ENCODE results near the gene ORC2.

Gene ORC2

DNA sequence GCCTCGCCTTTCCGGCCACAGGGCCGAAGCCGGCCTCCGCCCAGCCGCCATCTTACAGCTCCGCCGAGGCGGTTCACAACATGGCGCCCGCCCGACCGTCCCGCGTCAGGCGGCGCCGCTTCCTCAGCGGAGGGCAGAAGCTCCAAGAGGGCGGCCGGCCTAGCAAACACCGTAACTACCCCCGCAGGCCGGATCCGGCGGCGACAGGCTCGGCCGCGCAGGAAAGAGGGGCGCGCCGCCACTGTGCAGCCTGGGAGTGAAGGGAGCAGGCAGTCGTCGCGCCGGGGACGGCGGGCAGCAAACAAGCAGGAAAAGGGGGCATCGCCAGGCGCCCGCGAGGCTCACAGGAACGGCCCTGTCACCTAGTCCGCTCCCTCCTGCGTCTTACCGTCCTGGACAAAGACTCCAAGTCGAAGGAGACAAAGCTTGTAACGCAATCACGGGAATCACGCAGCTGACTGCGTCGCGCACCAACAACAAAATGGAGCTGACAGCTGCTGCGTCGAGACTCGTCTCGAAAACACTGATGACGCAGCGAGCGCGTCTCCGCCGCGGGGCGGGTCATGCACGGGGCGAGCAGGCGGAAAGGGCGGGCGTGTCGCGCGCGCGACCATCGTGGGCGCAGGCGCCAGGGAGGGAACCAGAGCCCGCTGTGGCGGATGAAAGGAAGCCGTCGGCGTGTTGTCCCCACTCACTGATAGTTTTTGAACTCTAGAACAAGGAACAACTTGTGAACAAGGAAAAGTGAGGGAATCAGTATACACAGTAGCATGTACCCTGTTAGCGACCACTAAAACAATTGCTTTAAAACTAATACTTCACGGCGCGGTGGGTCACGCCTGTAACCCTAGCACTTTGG, 99.1 kb downstream of the ORC2 start, which contains the start of gene CLK1:
TSS of gene CLK1 (minus strand) at position 483 of the 859 bp plus-strand sequence. CDS start 2,796 bp downstream, outside the sequence.
- ChIA-PET POLR2A (interaction anchor here (0.6 to 1.8 kb wide), 9 partner anchors 10 to 53 kb away, joined by 3 to 19 read pairs (median 4); partner anchors contain the start of genes BZW1, NIF3L1 and PPIL3), CTCF (interaction anchor here (0.6 to 2.1 kb wide), 6 partner anchors 12 to 39 kb away, joined by 3 to 6 read pairs (median 5); partner anchors contain the start of genes NIF3L1 and PPIL3)
- peak; percentile 95 to 97 (median 96) for DNase-seq
- Histone ChIP-seq H3K4me1 (ENCODE audit: control extremely low read depth in 1 of 4, control insufficient read depth in 4 of 4, insufficient read depth in 4 of 4, low read length in 3 of 4) (peaks cover 16 to 49% (median 31%) of the 10 kb centered on the region in 4 experiments), H3K36me3 (ENCODE audit: control insufficient read depth in 4 of 4, insufficient read depth in 4 of 4, low read length in 3 of 4) (peaks cover 3 to 27% (median 8%) of the 10 kb centered on the region in 4 experiments), H3K9me3 (ENCODE audit: control extremely low read depth in 1 of 5, control insufficient read depth in 4 of 5, insufficient read depth in 2 of 5, low read depth in 1 of 5, low read length in 4 of 5) (no peaks in the 10 kb centered on the region), H3K4me3 (ENCODE audit: control insufficient read depth in 1 of 7, extremely low read depth in 1 of 7, insufficient read depth in 4 of 7, low read depth in 2 of 7, low read length in 6 of 7) (peak within 1 kb of the TSS; percentile 80 to 100 (median 99)), H3K27ac (ENCODE audit: insufficient read depth in 1 of 2, low read depth in 1 of 2, low read length in 2 of 2, poor library complexity in 1 of 2, severe bottlenecking in 2 of 2) (peak within 1 kb of the TSS; percentile 99 to 100), H3K27me3 (replicated peaks in 2 of 5; ENCODE audit: control insufficient read depth in 4 of 5, insufficient read depth in 5 of 5, low read length in 4 of 5) (no peaks in the 10 kb centered on the region)
- 3% methylated on average over 65 of the region's 89 CpGs for WGBS (ENCODE audit: insufficient coverage)

DNA sequence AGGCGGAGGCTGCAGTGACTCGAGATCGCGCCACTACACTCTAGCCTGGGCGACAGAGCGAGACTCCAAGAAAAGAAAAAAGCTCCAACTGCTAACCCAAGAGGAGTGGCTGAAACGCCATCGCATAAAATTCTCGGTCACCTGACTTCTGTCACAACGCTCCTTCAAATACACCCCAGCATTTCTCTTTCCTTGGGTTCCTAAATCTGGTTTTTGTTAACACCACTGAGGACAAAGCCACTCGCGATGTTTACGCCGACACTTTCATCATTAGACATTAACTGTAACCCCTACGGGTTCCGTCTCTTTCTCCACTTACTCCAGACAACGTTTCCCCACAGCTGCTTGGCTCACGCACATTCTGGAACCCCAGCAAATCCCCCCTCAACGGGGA, 99.7 kb downstream of the ORC2 start:
- H3K9me3 ChIP-seq (ENCODE audit: control extremely low read depth in 1 of 5, control insufficient read depth in 4 of 5, insufficient read depth in 2 of 5, low read depth in 1 of 5, low read length in 4 of 5) = no peaks in the 10 kb centered on the region
- H3K36me3 ChIP-seq (ENCODE audit: control insufficient read depth in 4 of 4, insufficient read depth in 4 of 4, low read length in 3 of 4) = peaks cover 8 to 33% (median 13%) of the 10 kb centered on the region in 4 experiments
- ChIA-PET POLR2A (interaction anchor here (0.6 to 1.8 kb wide), 7 partner anchors 10 to 52 kb away, joined by 3 to 19 read pairs (median 4); partner anchors contain the start of genes BZW1, NIF3L1 and PPIL3), CTCF (interaction anchor here (0.6 to 2.1 kb wide), 6 partner anchors 13 to 39 kb away, joined by 3 to 6 read pairs (median 5); partner anchors contain the start of genes NIF3L1 and PPIL3)
- no peaks in the 10 kb centered on the region for H3K27me3 ChIP-seq (replicated peaks in 2 of 5; ENCODE audit: control insufficient read depth in 4 of 5, insufficient read depth in 5 of 5, low read length in 4 of 5)
- H3K27ac ChIP-seq (ENCODE audit: insufficient read depth in 1 of 2, low read depth in 1 of 2, low read length in 2 of 2, poor library complexity in 1 of 2, severe bottlenecking in 2 of 2) = peak overlapping the region; percentile 99 to 100
- H3K4me1 ChIP-seq (ENCODE audit: control extremely low read depth in 1 of 4, control insufficient read depth in 4 of 4, insufficient read depth in 4 of 4, low read length in 3 of 4) = peaks cover 16 to 53% (median 28%) of the 10 kb centered on the region in 4 experiments
- peak in 1 of 3 donors; percentile 45 for DNase-seq
- H3K4me3 ChIP-seq (ENCODE audit: control insufficient read depth in 1 of 7, extremely low read depth in 1 of 7, insufficient read depth in 4 of 7, low read depth in 2 of 7, low read length in 6 of 7) = peak overlapping the region; percentile 80 to 100 (median 99)
- WGBS (ENCODE audit: insufficient coverage) = under 1% methylated on average over 18 of the region's 19 CpGs

DNA sequence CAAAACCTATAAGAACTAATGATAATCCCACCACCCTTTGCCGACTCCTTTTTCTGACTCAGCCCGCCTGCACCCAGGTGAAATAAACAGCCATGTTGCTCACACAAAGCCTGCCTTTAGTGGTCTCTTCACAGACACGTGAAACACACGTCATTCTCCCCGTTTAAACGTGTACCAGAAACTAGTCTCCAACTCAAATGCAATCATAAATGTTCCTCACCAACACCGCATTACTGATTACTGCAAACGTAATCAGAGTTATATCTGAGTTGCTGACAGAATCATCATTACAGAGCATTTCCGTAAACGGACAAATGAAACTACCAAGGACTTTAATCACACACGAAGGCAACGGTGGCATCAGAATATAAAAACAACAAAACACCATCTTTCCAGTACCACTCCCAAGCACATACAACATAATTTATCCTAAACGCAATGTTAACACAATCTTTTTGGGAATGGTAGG, 100.9 kb downstream of the ORC2 start:
- Histone ChIP-seq H3K36me3 (ENCODE audit: control insufficient read depth in 4 of 4, insufficient read depth in 4 of 4, low read length in 3 of 4) (peaks cover 13 to 45% (median 23%) of the 10 kb centered on the region in 4 experiments), H3K4me1 (ENCODE audit: control extremely low read depth in 1 of 4, control insufficient read depth in 4 of 4, insufficient read depth in 4 of 4, low read length in 3 of 4) (peaks cover 16 to 53% (median 27%) of the 10 kb centered on the region in 4 experiments), H3K27ac (ENCODE audit: insufficient read depth in 1 of 2, low read depth in 1 of 2, low read length in 2 of 2, poor library complexity in 1 of 2, severe bottlenecking in 2 of 2) (peak overlapping the region; percentile 99 to 100), H3K4me3 (ENCODE audit: control insufficient read depth in 1 of 7, extremely low read depth in 1 of 7, insufficient read depth in 4 of 7, low read depth in 2 of 7, low read length in 6 of 7) (peak overlapping the region in 6 of 7 experiments; percentile 80 to 100 (median 99)), H3K9me3 (ENCODE audit: control extremely low read depth in 1 of 5, control insufficient read depth in 4 of 5, insufficient read depth in 2 of 5, low read depth in 1 of 5, low read length in 4 of 5) (no peaks in the 10 kb centered on the region), H3K27me3 (replicated peaks in 2 of 5; ENCODE audit: control insufficient read depth in 4 of 5, insufficient read depth in 5 of 5, low read length in 4 of 5) (no peaks in the 10 kb centered on the region)
- POLR2A ChIA-PET = interaction anchor here (1.0 kb wide), 1 partner anchor 26 kb away, joined by 3 read pairs; the partner anchor contains the start of genes NIF3L1 and PPIL3
- peak; percentile 59 to 84 (median 74) for DNase-seq
- CTCF ChIA-PET = no interaction called here
- WGBS (ENCODE audit: insufficient coverage) = 0% methylated on average over 10 of the region's 13 CpGs

DNA sequence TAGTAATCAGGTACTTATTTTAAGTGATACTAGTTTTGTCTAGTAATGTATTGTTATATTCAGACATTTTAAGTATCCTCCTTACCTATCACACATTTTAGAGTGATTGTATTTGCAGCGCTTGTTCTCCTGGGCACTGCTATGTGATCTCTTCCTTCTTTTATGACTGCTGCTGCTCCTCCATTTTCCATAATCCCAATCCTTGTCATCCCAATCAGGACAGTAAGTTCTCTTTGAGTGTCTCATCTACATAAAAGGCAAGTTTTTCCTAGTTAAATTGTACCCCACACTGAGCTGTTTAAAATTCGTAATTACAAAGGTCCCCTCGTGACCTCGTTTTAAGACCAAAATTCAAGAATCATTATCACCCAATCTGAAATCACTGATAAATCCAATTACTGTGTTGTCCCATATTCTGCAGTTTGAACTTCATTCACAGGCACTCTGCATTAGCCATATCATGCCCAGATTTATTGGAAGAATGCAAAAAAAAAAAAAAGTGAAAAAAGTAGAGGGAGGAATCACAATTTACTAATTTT, 101.8 kb downstream of the ORC2 start:
- peaks cover 16 to 54% (median 30%) of the 10 kb centered on the region in 4 experiments for H3K36me3 ChIP-seq (ENCODE audit: control insufficient read depth in 4 of 4, insufficient read depth in 4 of 4, low read length in 3 of 4)
- DNase-seq = no peak
- 9% methylated on average over 4 of the region's 4 CpGs for WGBS (ENCODE audit: insufficient coverage)
- peaks cover 12 to 44% (median 20%) of the 10 kb centered on the region in 4 experiments for H3K4me1 ChIP-seq (ENCODE audit: control extremely low read depth in 1 of 4, control insufficient read depth in 4 of 4, insufficient read depth in 4 of 4, low read length in 3 of 4)
- POLR2A ChIA-PET = no interaction called here
- CTCF ChIA-PET = no interaction called here
- peak overlapping the region in 6 of 7 experiments; percentile 80 to 100 (median 99) for H3K4me3 ChIP-seq (ENCODE audit: control insufficient read depth in 1 of 7, extremely low read depth in 1 of 7, insufficient read depth in 4 of 7, low read depth in 2 of 7, low read length in 6 of 7)
- H3K27me3 ChIP-seq (replicated peaks in 2 of 5; ENCODE audit: control insufficient read depth in 4 of 5, insufficient read depth in 5 of 5, low read length in 4 of 5) = no peaks in the 10 kb centered on the region
- H3K9me3 ChIP-seq (ENCODE audit: control extremely low read depth in 1 of 5, control insufficient read depth in 4 of 5, insufficient read depth in 2 of 5, low read depth in 1 of 5, low read length in 4 of 5) = no peaks in the 10 kb centered on the region
- peak overlapping the region in 1 of 2 experiments; percentile 100 for H3K27ac ChIP-seq (ENCODE audit: insufficient read depth in 1 of 2, low read depth in 1 of 2, low read length in 2 of 2, poor library complexity in 1 of 2, severe bottlenecking in 2 of 2)

DNA sequence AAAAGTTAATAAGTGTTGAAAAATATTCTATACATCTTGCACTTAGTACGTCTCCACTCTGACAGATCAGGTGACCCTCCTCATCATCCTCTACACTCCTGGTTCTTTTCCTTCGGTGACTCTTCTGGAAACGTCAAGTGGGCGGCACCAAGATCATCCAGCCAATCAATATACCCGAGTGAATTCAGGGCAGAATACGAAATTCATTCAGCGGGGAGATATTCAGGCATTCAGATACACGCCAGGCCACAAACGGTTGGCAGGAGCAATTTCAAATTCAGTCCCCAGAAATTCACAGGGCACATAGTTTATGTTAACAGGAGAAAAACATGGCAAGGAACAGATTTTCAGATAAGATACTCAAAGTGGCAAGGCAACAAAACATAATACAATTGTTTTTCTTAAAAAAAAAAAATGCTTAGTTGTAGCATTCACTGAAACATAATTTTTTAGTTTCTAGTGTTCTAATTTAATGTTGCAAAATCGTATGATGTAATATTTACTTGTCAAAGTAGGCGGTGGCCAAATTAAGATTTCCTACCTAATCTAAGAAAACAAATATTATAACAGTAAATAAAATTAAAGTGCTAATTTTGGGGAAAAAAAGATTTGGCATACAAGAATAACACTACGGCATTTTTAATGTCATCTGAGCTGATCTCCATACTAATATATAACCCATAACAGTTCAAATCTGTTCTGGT, 103.2 kb downstream of the ORC2 start:
- WGBS (ENCODE audit: insufficient coverage) = 69% methylated on average over 7 of the region's 12 CpGs
- Histone ChIP-seq H3K9me3 (ENCODE audit: control extremely low read depth in 1 of 5, control insufficient read depth in 4 of 5, insufficient read depth in 2 of 5, low read depth in 1 of 5, low read length in 4 of 5) (no peaks in the 10 kb centered on the region), H3K36me3 (ENCODE audit: control insufficient read depth in 4 of 4, insufficient read depth in 4 of 4, low read length in 3 of 4) (peaks cover 16 to 63% (median 41%) of the 10 kb centered on the region in 4 experiments), H3K4me3 (ENCODE audit: control insufficient read depth in 1 of 7, extremely low read depth in 1 of 7, insufficient read depth in 4 of 7, low read depth in 2 of 7, low read length in 6 of 7) (peak overlapping the region in 3 of 7 experiments; percentile 38 to 100 (median 99)), H3K27me3 (replicated peaks in 2 of 5; ENCODE audit: control insufficient read depth in 4 of 5, insufficient read depth in 5 of 5, low read length in 4 of 5) (no peaks in the 10 kb centered on the region), H3K27ac (ENCODE audit: insufficient read depth in 1 of 2, low read depth in 1 of 2, low read length in 2 of 2, poor library complexity in 1 of 2, severe bottlenecking in 2 of 2) (peak overlapping the region in 1 of 2 experiments; percentile 100), H3K4me1 (ENCODE audit: control extremely low read depth in 1 of 4, control insufficient read depth in 4 of 4, insufficient read depth in 4 of 4, low read length in 3 of 4) (peaks cover 12 to 38% (median 18%) of the 10 kb centered on the region in 4 experiments)
- ChIA-PET CTCF (interaction anchor here (0.7 to 2.7 kb wide), 3 partner anchors 11 to 32 kb away, joined by 3 to 9 read pairs (median 4); no protein-coding TSS in a partner anchor), POLR2A (no interaction called here)
- DNase-seq = peak in 1 of 3 donors; percentile 48
